CD14-positive monocyte (primary cell): ENCODE data around the gene MCC. TPM values are rescaled to one million over a fixed set of nuclear protein-coding genes. Genes with fewer than 3 reads are reported as not detected.

ENCODE experiments used
- DNase-seq, 3 donors: peaks; one replicate each; pipeline ENCODE4 v3.0.0-alpha.2; 2011 to 2022
- H2AFZ ChIP-seq: 2 replicates; pipeline ENCODE4 v1.6.0; 2012; ENCODE audit warnings: mild to moderate bottlenecking, low read depth, low read length, inconsistent platforms; ENCODE audit not compliant: insufficient read depth, poor library complexity, severe bottlenecking
- H3K27ac ChIP-seq, 2 donors: 1 replicate in 1 of 2; 2 replicates in 1 of 2; pipeline ENCODE4 v1.5.1; 2012 to 2013; ENCODE audit warnings: low read length in 2 of 2, control low read depth in 1 of 2, inconsistent platforms in 1 of 2, low read depth in 1 of 2, mild to moderate bottlenecking in 1 of 2
- H3K27me3 ChIP-seq, 2 donors: one replicate each; pipeline versions ENCODE4 v1.6.0 to v1.6.1; 2011 to 2013; ENCODE audit warnings: low read length in 2 of 2; ENCODE audit not compliant: control insufficient read depth in 2 of 2, insufficient read depth in 2 of 2
- H3K36me3 ChIP-seq, 2 donors: replicated peaks in 1 of 2; 1 replicate in 1 of 2; 2 replicates in 1 of 2; pipeline versions ENCODE4 v1.5.1 to v1.6.1; 2012 to 2013; ENCODE audit warnings: low read length in 2 of 2, control low read depth in 1 of 2, inconsistent platforms in 1 of 2, mild to moderate bottlenecking in 1 of 2; ENCODE audit not compliant: insufficient read depth in 2 of 2, control insufficient read depth in 1 of 2
- H3K4me1 ChIP-seq, 2 donors: 1 replicate in 1 of 2; 2 replicates in 1 of 2; pipeline versions ENCODE4 v1.5.1 to v1.6.1; 2012 to 2013; ENCODE audit warnings: low read length in 2 of 2, control low read depth in 1 of 2, inconsistent platforms in 1 of 2, mild to moderate bottlenecking in 1 of 2, moderate library complexity in 1 of 2; ENCODE audit not compliant: insufficient read depth in 2 of 2, control insufficient read depth in 1 of 2
- H3K4me2 ChIP-seq: replicated peaks from 2 replicates; pipeline ENCODE3; 2012; ENCODE audit warnings: low read length, moderate library complexity, mild to moderate bottlenecking; ENCODE audit not compliant: poor library complexity, severe bottlenecking; ENCODE audit errors: extremely low read depth
- H3K4me3 ChIP-seq, 3 experiments: fragments of 200-600 bp in 1 of 3; sonication (generic) in 1 of 3; replicated peaks in 1 of 3; 1 replicate in 2 of 3; 2 replicates in 1 of 3; pipeline ENCODE4 v1.5.1; 2011 to 2013; ENCODE audit warnings: low read length in 3 of 3, mild to moderate bottlenecking in 3 of 3, control low read depth in 2 of 3, low read depth in 2 of 3, inconsistent platforms in 1 of 3, moderate library complexity in 1 of 3
- H3K79me2 ChIP-seq: 2 replicates; pipeline ENCODE4 v1.6.0; 2012; ENCODE audit warnings: mild to moderate bottlenecking, control low read depth, inconsistent platforms, low read length, moderate library complexity; ENCODE audit not compliant: insufficient read depth
- H3K9ac ChIP-seq: 2 replicates; pipeline ENCODE4 v1.6.0; 2017; ENCODE audit warnings: low read length, mild to moderate bottlenecking; ENCODE audit not compliant: insufficient read depth, poor library complexity, severe bottlenecking
- H3K9me3 ChIP-seq, 2 donors: replicated peaks in 1 of 2; 1 replicate in 1 of 2; 2 replicates in 1 of 2; pipeline versions ENCODE4 v1.5.1 to v1.6.1; 2012 to 2013; ENCODE audit warnings: low read length in 2 of 2, control low read depth in 1 of 2; ENCODE audit not compliant: control insufficient read depth in 1 of 2, insufficient read depth in 1 of 2
- H4K20me1 ChIP-seq: 2 replicates; pipeline ENCODE4 v1.6.0; 2012; ENCODE audit warnings: mild to moderate bottlenecking, low read length, control low read depth, moderate library complexity; ENCODE audit not compliant: insufficient read depth
- H3K27ac Mint-ChIP-seq, 7 donors: one replicate each; pipeline ENCODE4 v1.8.0; 2020; ENCODE audit warnings: mild to moderate bottlenecking in 7 of 7, mixed read lengths in 7 of 7, moderate library complexity in 6 of 7, inconsistent platforms in 2 of 7
- H3K27me3 Mint-ChIP-seq, 3 donors: one replicate each; pipeline ENCODE4 v1.8.0; 2021 to 2022; ENCODE audit warnings: low read depth in 3 of 3, mild to moderate bottlenecking in 3 of 3, mixed read lengths in 3 of 3, moderate library complexity in 3 of 3, inconsistent platforms in 1 of 3
- H3K36me3 Mint-ChIP-seq, 2 donors: one replicate each; pipeline ENCODE4 v1.8.0; 2020; ENCODE audit warnings: mixed read lengths in 2 of 2, inconsistent platforms in 1 of 2, mild to moderate bottlenecking in 1 of 2
- H3K4me1 Mint-ChIP-seq: one replicate; pipeline ENCODE4 v1.8.0; 2020; ENCODE audit warnings: mild to moderate bottlenecking, mixed read lengths
- H3K4me3 Mint-ChIP-seq, 2 donors: one replicate each; pipeline ENCODE4 v1.8.0; 2020; ENCODE audit warnings: mild to moderate bottlenecking in 2 of 2, mixed read lengths in 2 of 2, moderate library complexity in 1 of 2
- H3K9me3 Mint-ChIP-seq, 7 donors: one replicate each; pipeline ENCODE4 v1.8.0; 2020 to 2022; ENCODE audit warnings: mixed read lengths in 7 of 7, mild to moderate bottlenecking in 6 of 7, moderate library complexity in 6 of 7, inconsistent platforms in 2 of 7
- WGBS: methylation state at CpG from one replicate; pipeline ENCODE4 v1.1.5; 2013; ENCODE audit warnings: missing lambda C conversion rate; ENCODE audit not compliant: insufficient coverage; 5-methylcytosine and 5-hydroxymethylcytosine counted together
- intact Hi-C, 2 donors: fragments of 100-400 bp; cut with micrococcal nuclease; formaldehyde crosslinking; loops; one replicate each; pipeline versions ENCODE4 v1.15.0 to v1.15.1; 2023
- polyA plus RNA-seq, 3 donors: library from polyadenylated mRNA; depleted of rRNA in 1 of 3; unstranded in 2 of 3; stranded (reverse) in 1 of 3; fragments of 300-500 nt in 2 of 3; fragments of >200 nt in 1 of 3; fragmentation: Illumina TruSeq in 2 of 3; gene quantifications; 1 replicate in 2 of 3; 2 replicates in 1 of 3; pipeline ENCODE4 v1.2.3, GENCODE V29; 2012 to 2021
- TF ChIP-seq, protein P1 (sequence below): fragments of 200-600 bp; IDR thresholded peaks from one replicate; pipeline ENCODE4 v1.8.0; 2022; ENCODE audit warnings: antibody characterized with exemption, mild to moderate bottlenecking

The MCC gene
- polyA plus RNA-seq, 3 donors, result 0.09 TPM; not detected in 2

DNA sequence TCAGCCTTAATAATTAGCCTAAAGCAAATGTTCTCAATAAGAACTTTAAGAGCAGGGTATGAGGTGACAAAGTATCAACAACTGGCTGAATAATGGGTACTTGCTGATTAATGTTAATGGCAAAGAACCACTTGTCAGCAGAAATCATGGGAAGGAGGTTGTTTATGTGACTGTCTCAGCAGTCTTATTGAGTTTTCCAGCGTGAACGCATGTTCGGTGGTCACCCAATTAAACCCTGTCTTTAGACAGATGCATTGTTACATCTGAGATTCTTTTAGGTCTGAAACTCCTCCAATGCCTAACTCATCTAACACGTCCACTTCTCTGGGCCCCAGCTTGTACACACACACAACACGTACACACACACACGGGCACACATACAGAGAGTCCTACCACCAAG, 35.3 kb downstream of the MCC start:
- Histone ChIP-seq H4K20me1 (no peaks in the 10 kb centered on the region), H3K36me3 (no peaks in the 10 kb centered on the region), H3K79me2 (no peaks in the 10 kb centered on the region), H3K27me3 (peaks cover 2 to 14% of the 10 kb centered on the region in 2 donors), H2AFZ (no peak overlapping the region), H3K4me3 (no peak overlapping the region), H3K4me2 (no peak overlapping the region), H3K9me3 (no peaks in the 10 kb centered on the region), H3K9ac (no peak overlapping the region), H3K27ac (no peak overlapping the region), H3K4me1 (no peaks in the 10 kb centered on the region)
- intact Hi-C loops, result no loop called here
- no peaks in the 10 kb centered on the region for H3K36me3 Mint-ChIP-seq
- TF ChIP-seq, protein P1, sequence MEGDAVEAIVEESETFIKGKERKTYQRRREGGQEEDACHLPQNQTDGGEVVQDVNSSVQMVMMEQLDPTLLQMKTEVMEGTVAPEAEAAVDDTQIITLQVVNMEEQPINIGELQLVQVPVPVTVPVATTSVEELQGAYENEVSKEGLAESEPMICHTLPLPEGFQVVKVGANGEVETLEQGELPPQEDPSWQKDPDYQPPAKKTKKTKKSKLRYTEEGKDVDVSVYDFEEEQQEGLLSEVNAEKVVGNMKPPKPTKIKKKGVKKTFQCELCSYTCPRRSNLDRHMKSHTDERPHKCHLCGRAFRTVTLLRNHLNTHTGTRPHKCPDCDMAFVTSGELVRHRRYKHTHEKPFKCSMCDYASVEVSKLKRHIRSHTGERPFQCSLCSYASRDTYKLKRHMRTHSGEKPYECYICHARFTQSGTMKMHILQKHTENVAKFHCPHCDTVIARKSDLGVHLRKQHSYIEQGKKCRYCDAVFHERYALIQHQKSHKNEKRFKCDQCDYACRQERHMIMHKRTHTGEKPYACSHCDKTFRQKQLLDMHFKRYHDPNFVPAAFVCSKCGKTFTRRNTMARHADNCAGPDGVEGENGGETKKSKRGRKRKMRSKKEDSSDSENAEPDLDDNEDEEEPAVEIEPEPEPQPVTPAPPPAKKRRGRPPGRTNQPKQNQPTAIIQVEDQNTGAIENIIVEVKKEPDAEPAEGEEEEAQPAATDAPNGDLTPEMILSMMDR, result no peak
- no peak for DNase-seq
- H3K4me3 Mint-ChIP-seq, result no peak overlapping the region
- H3K4me1 Mint-ChIP-seq, result peaks cover 2% of the 10 kb centered on the region
- WGBS, result 96% methylated on average over 4 of the region's 6 CpGs
- no peak overlapping the region for H3K27ac Mint-ChIP-seq
- peaks cover 0 to 3% (median 0%) of the 10 kb centered on the region in 7 donors for H3K9me3 Mint-ChIP-seq
- H3K27me3 Mint-ChIP-seq, result peaks cover 10 to 23% (median 14%) of the 10 kb centered on the region in 3 donors

DNA sequence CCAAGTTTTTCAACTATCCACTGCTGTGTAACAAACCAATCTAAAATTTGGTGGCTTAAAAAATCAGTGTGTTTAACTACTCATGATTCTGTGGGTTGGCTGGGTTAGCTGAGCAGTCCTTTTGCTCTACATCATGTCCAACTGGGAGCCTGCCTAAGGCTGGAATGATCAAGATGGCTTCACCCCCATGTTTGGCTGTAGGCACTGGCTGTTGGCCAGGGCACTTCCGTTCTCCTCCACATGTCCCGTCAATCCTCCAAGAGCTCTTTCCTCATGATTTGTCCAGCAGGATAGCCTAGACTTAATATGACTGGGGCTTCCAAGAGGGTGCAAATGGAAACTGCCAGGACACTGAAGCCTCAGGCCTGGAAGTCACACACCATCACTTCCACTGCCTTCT, 36.5 kb downstream of the MCC start:
- Histone ChIP-seq H3K36me3 (no peaks in the 10 kb centered on the region), H3K27me3 (peaks cover 2 to 15% of the 10 kb centered on the region in 2 donors), H3K9ac (no peak overlapping the region), H3K27ac (no peak overlapping the region), H3K4me3 (no peak overlapping the region), H3K4me2 (no peak overlapping the region), H3K79me2 (no peaks in the 10 kb centered on the region), H4K20me1 (no peaks in the 10 kb centered on the region), H3K9me3 (no peaks in the 10 kb centered on the region), H2AFZ (no peak overlapping the region), H3K4me1 (no peaks in the 10 kb centered on the region)
- Mint-ChIP-seq H3K27me3 (peaks cover 10 to 25% (median 14%) of the 10 kb centered on the region in 3 donors), H3K4me1 (peaks cover 2% of the 10 kb centered on the region), H3K27ac (no peak overlapping the region), H3K9me3 (peaks cover 0 to 1% (median 0%) of the 10 kb centered on the region in 7 donors), H3K36me3 (no peaks in the 10 kb centered on the region), H3K4me3 (no peak overlapping the region)
- 100% methylated on average over 2 of the region's 2 CpGs for WGBS
- intact Hi-C loops, result no loop called here
- DNase-seq, result no peak
- TF ChIP-seq, protein P1, result no peak
